K562 (cell line): ENCODE data around the gene CTRL. TPM values are rescaled to one million over a fixed set of nuclear protein-coding genes. Genes with fewer than 3 reads are reported as not detected.

ENCODE experiments used
- ATAC-seq: fragments of 200-7000 bp; cut with Tn5 transposase; 3 replicates; pipeline ENCODE4 v1.9.1; 2020; ENCODE audit warnings: moderate library complexity
- BruUV-seq: library from RNA; stranded (reverse); fragments of 400-500 nt; replicated peaks from 2 replicates; lab custom pipeline; 2021; lab: Mats Ljungman, UMichigan
- CTCF ChIA-PET: fragments of 300-600 bp; formaldehyde crosslinking; extraction: SDS; loops from one replicate; lab custom pipeline; 2021; ENCODE audit warnings: low intra/inter-chr PET ratio; lab: Yijun Ruan, JAX
- POLR2A ChIA-PET: fragments of 300-600, 350-650 bp; sonication (Branson Sonifier 250); formaldehyde crosslinking; extraction: SDS; loops from one replicate; lab custom pipeline; 2021; ENCODE audit warnings: antibody characterized with exemption, inconsistent platforms; lab: Yijun Ruan, JAX
- DNase-seq, 4 experiments: peaks; one replicate each; pipeline versions ENCODE4 v3.0.0 to v3.0.0-alpha.2; 2011 to 2018; ENCODE audit warnings: low spot score in 3 of 4, mixed read lengths in 3 of 4; ENCODE audit errors: extremely low read depth in 1 of 4
- FAIRE-seq: peaks from 2 replicates; lab custom pipeline; 2011; peaks lifted over from hg19 to GRCh38; lab: Jason Lieb, UNC
- H2AFZ ChIP-seq: 2 replicates; pipeline ENCODE4 v1.6.0; 2011; ENCODE audit warnings: low read depth, low read length, control low read depth, inconsistent platforms
- H3K27ac ChIP-seq: fragments of 200-600 bp; 3 replicates; pipeline ENCODE4 v1.8.0; 2011; ENCODE audit warnings: low read depth, mild to moderate bottlenecking, control low read depth, inconsistent platforms, low read length, moderate library complexity, mixed read lengths; ENCODE audit errors: extremely low read depth
- H3K27me3 ChIP-seq, 2 experiments: fragments of 300-600 bp in 1 of 2; 2 replicates in 1 of 2; 3 replicates in 1 of 2; pipeline versions ENCODE4 v1.6.0 to v1.8.0; 2011; ENCODE audit warnings: inconsistent platforms in 2 of 2, low read length in 2 of 2, mild to moderate bottlenecking in 1 of 2, mixed read lengths in 1 of 2, moderate library complexity in 1 of 2; ENCODE audit not compliant: control insufficient read depth in 2 of 2, insufficient read depth in 2 of 2
- H3K36me3 ChIP-seq: fragments of 300-600 bp; 3 replicates; pipeline ENCODE4 v1.8.0; 2011; ENCODE audit warnings: mild to moderate bottlenecking, low read length, inconsistent platforms; ENCODE audit not compliant: control insufficient read depth, insufficient read depth
- H3K4me1 ChIP-seq, 2 experiments: fragments of 200-600 bp in 1 of 2; replicated peaks in 1 of 2; 2 replicates in 1 of 2; 3 replicates in 1 of 2; pipeline versions ENCODE4 v1.5.1 to v1.8.0; 2011; ENCODE audit warnings: inconsistent platforms in 2 of 2, low read length in 2 of 2, mild to moderate bottlenecking in 1 of 2, mixed read lengths in 1 of 2, moderate library complexity in 1 of 2; ENCODE audit not compliant: control insufficient read depth in 2 of 2, insufficient read depth in 2 of 2
- H3K4me2 ChIP-seq: 2 replicates; pipeline ENCODE4 v1.6.1; 2011; ENCODE audit warnings: low read length, control low read depth, inconsistent platforms, mixed read lengths; ENCODE audit not compliant: insufficient read depth
- H3K4me3 ChIP-seq: fragments of 200-600 bp; sonication (generic), shearing (Covaris generic); 2 replicates; pipeline ENCODE4 v1.5.1; 2016; ENCODE audit warnings: control low read depth, inconsistent platforms
- H3K79me2 ChIP-seq: fragments of 200-600 bp; 3 replicates; pipeline ENCODE4 v1.8.0; 2011; ENCODE audit warnings: low read length, inconsistent platforms; ENCODE audit not compliant: control insufficient read depth, insufficient read depth
- H3K9ac ChIP-seq, 2 experiments: 2 replicates each; pipeline versions ENCODE4 v1.6.0 to v1.6.1; 2011; ENCODE audit warnings: low read depth in 2 of 2, low read length in 2 of 2, control low read depth in 1 of 2, inconsistent platforms in 1 of 2, mild to moderate bottlenecking in 1 of 2, mixed read lengths in 1 of 2; ENCODE audit not compliant: insufficient read depth in 1 of 2
- H3K9me1 ChIP-seq: one replicate; pipeline ENCODE4 v1.6.0; 2011; ENCODE audit warnings: inconsistent platforms, mild to moderate bottlenecking, low read length, moderate library complexity; ENCODE audit not compliant: control insufficient read depth, insufficient read depth
- H3K9me3 ChIP-seq: replicated peaks from 2 replicates; pipeline ENCODE4 v1.5.1; 2011; ENCODE audit warnings: low read depth, low read length, inconsistent platforms; ENCODE audit not compliant: control insufficient read depth, insufficient read depth
- H4K20me1 ChIP-seq: replicated peaks from 2 replicates; pipeline ENCODE4 v1.6.1; 2011; ENCODE audit warnings: low read length, inconsistent platforms, mixed read lengths; ENCODE audit not compliant: control insufficient read depth, insufficient read depth
- ARID1B ChIP-seq: fragments of 450-650 bp; IDR thresholded peaks from 2 replicates; pipeline ENCODE4 v1.6.1; 2016; ENCODE audit warnings: antibody characterized with exemption, mild to moderate bottlenecking, inconsistent platforms
- CREB3L1 ChIP-seq: fragments of 450-650 bp; IDR thresholded peaks from 2 replicates; pipeline ENCODE4 v1.6.1; 2014; ENCODE audit warnings: low read depth, mild to moderate bottlenecking, moderate library complexity, borderline replicate concordance
- CREM ChIP-seq: IDR thresholded peaks from 2 replicates; pipeline ENCODE4 v1.6.1; 2014; ENCODE audit warnings: antibody characterized with exemption, low read depth
- CTBP1 ChIP-seq: fragments of 450-650 bp; IDR thresholded peaks from 2 replicates; pipeline ENCODE4 v1.6.1; 2016; ENCODE audit warnings: borderline replicate concordance
- HDAC1 ChIP-seq, 2 experiments: fragments of 450-650 bp; IDR thresholded peaks; 2 replicates each; pipeline ENCODE4 v1.6.1; 2016 to 2017; ENCODE audit warnings: inconsistent platforms in 1 of 2, mild to moderate bottlenecking in 1 of 2, moderate library complexity in 1 of 2
- JUND ChIP-seq, 2 experiments: IDR thresholded peaks; 2 replicates in 1 of 2; 3 replicates in 1 of 2; pipeline ENCODE4 v1.6.1; 2011; ENCODE audit warnings: borderline replicate concordance in 2 of 2, low read depth in 2 of 2, low read length in 2 of 2, improper control_type of control experiment in 1 of 2, missing biosample characterization in 1 of 2, missing genetic modification characterization in 1 of 2, missing genetic modification reagents in 1 of 2
- MAFF ChIP-seq: IDR thresholded peaks from 2 replicates; pipeline ENCODE4 v1.6.1; 2012; ENCODE audit warnings: low read length, improper control_type of control experiment
- REST ChIP-seq, 2 experiments: fragments of 450-650 bp; formaldehyde crosslinking in 1 of 2; IDR thresholded peaks; 2 replicates each; pipeline versions ENCODE4 v1.4.0 to v1.6.1; 2014 to 2020; ENCODE audit warnings: mild to moderate bottlenecking in 2 of 2, borderline replicate concordance in 1 of 2, low read depth in 1 of 2
- WGBS: fragments of 100-300 bp; shearing (Covaris generic); methylation state at CpG from one replicate; pipeline ENCODE4 v1.1.6; 2016; ENCODE audit warnings: low coverage, mixed read lengths; ENCODE audit not compliant: insufficient coverage; ENCODE audit errors: missing lambda C conversion rate; 5-methylcytosine and 5-hydroxymethylcytosine counted together
- in situ Hi-C: fragments of 300-500 bp; cut with MboI; formaldehyde crosslinking; loops from 4 replicates; pipeline ENCODE4 v1.15.0; 2018; ENCODE audit warnings: inconsistent platforms, mixed read lengths
- intact Hi-C: fragments of 100-400 bp; cut with micrococcal nuclease; formaldehyde crosslinking; loops from 2 replicates; pipeline ENCODE4 v1.14.2; 2022
- polyA plus RNA-seq, 8 experiments: library from polyadenylated mRNA; depleted of rRNA in 4 of 8; stranded (reverse) in 5 of 8; unstranded in 3 of 8; fragments of >200 nt; fragmentation: Nextera tagmentation in 2 of 8; fragmentation: Illumina TruSeq in 1 of 8; extraction: Ambion mirVana in 2 of 8; extraction: Trizol in 1 of 8; gene quantifications; 2 replicates each; pipeline versions ENCODE4 v1.2.1 to v1.2.3, GENCODE V29; 2011 to 2014; ENCODE audit warnings: inconsistent platforms in 1 of 8, missing spikeins in 1 of 8
- total RNA-seq, 7 experiments: library from RNA; depleted of rRNA in 6 of 7; stranded (reverse); fragments of >200 nt in 6 of 7; fragmentation: Illumina TruSeq in 2 of 7; extraction: Trizol in 2 of 7; gene quantifications; 2 replicates each; pipeline versions ENCODE4 v1.2.1 to v1.2.3, GENCODE V29; 2011 to 2021; ENCODE audit warnings: low replicate concordance in 1 of 7

Gene CTRL
- total and polyA plus RNA-seq, 9 of the 15 experiments (the other 6 are each of a cell fraction or from before 2014, with no cell fraction given) = 1.4 to 5.6 (median 2.5) TPM

- peak overlapping the region; percentile 49; the same call in 1 of the 3 replicates for H3K27ac ChIP-seq
- in situ Hi-C loops = loop anchor here (10.0 kb wide), 1 partner anchor 397 kb away; the partner anchor contains the start of gene RIPOR1
- H3K27me3 ChIP-seq = no peaks in the 10 kb centered on the region
- H2AFZ ChIP-seq = no peak overlapping the region
- H3K9me3 ChIP-seq = no peaks in the 10 kb centered on the region
- no TSS peak for BruUV-seq
- H3K9ac ChIP-seq = peak overlapping the region in 1 of 2 experiments; percentile 56; a peak in 3 of 4 replicates
- H4K20me1 ChIP-seq = peaks cover 30% of the 10 kb centered on the region
- no peaks in the 10 kb centered on the region; the same call in 2 of the 3 replicates for H3K36me3 ChIP-seq
- DNase-seq = peak; percentile 49 to 76 (median 66)
- ChIA-PET POLR2A (interaction anchor here (0.7 to 1.6 kb wide), 7 partner anchors 8 to 255 kb away, joined by 3 to 8 read pairs (median 3); no protein-coding TSS in a partner anchor), CTCF (interaction anchor here (1.1 kb wide), 1 partner anchor 106 kb away, joined by 3 read pairs; no protein-coding TSS in a partner anchor)
- peak overlapping the region; percentile 15; the same call in 1 of the 2 replicates for H3K4me2 ChIP-seq
- intact Hi-C loops = no loop called here
- WGBS = 7% methylated on average over 5 of the region's 5 CpGs
- no peak overlapping the region for H3K4me3 ChIP-seq
- ATAC-seq = peak; percentile 69
- no peaks in the 10 kb centered on the region for H3K79me2 ChIP-seq
- H3K9me1 ChIP-seq = peaks cover 3% of the 10 kb centered on the region
- H3K4me1 ChIP-seq = peaks cover 22 to 23% of the 10 kb centered on the region in 2 experiments
- FAIRE-seq = peak; percentile 87
- peak; percentile 36; the same call in 1 of the 2 replicates for TF ChIP-seq JUND (IDR thresholded peaks at IDR 0.05; ENCODE audit: borderline replicate concordance, low read depth, low read length)
- peak; percentile 42; the same call in 1 of the 3 replicates for TF ChIP-seq JUND (tag; IDR thresholded peaks at IDR 0.05; ENCODE audit: borderline replicate concordance, low read depth, low read length)
- TF ChIP-seq CREB3L1 = no peak
- TF ChIP-seq CTBP1 = peak; percentile 29; the same call in 1 of the 2 replicates
- 0 out of 2 replicates have a peak, but pooled peaks have one; percentile 26 for TF ChIP-seq MAFF
- peak; percentile 28; the same call in 1 of the 2 replicates for TF ChIP-seq REST (IDR thresholded peaks at IDR 0.05; ENCODE audit: borderline replicate concordance)
- TF ChIP-seq REST (CRISPR knock-in tag; IDR thresholded peaks at IDR 0.05; ENCODE audit: low read depth) = no peak
- TF ChIP-seq HDAC1 (IDR thresholded peaks at IDR 0.05) = 0 out of 4 replicates have a peak, but pooled peaks of 1 of the 2 experiments have one; percentile 27
- 0 out of 2 replicates have a peak, but pooled peaks have one; percentile 12 for TF ChIP-seq ARID1B
- TF ChIP-seq CREM = peak; percentile 26; the same call in 1 of the 2 replicates
Observed at GRCh38 chr16:67922221-67922620, 9.4 kb downstream of the CTRL start.
